ENCODE results near the gene TULP4.

- TF ChIP-seq CTCF (IDR thresholded peaks at IDR 0.05) (no peak), POLR2A (IDR thresholded peaks at IDR 0.05) (no peak), POLR2AphosphoS5 (IDR thresholded peaks at IDR 0.05) (no peak)
Measured at GRCh38 chr6:158290659-158291058, 21.6 kb upstream of the TULP4 start.

Measured in upper lobe of left lung (tissue), 4 donors.